ENCODE measurements around the gene PLEKHG3. TPM values are rescaled to one million over a fixed set of nuclear protein-coding genes. Genes with fewer than 3 reads are reported as not detected.

PLEKHG3 gene
- total RNA-seq, 1 experiment from 2014 or later = 75.3 TPM

DNA sequence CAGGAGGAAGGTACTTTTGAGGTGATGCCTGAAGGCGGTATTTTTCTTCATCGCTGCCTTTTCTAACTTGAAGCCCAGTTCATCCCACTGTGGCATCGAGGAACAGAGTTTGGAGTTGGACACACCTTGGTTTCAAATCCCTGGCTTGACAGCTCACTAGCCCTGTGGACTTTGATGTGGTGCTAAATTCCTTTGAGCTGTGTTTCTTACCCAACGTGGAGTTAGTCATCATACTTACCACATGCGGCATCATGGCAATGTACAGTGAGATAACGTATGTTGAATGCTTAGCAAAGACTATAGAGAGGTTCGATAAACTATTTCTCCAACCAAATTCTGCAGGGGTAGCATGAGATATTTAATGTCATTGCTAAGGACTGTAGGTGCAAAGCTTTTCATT, 3.4 kb downstream of the PLEKHG3 start:
- DNase-seq (ENCODE audit: low spot score) = no peak
- peaks cover 16% of the 10 kb centered on the region for H3K36me3 Mint-ChIP-seq
- peaks cover 10% of the 10 kb centered on the region for H3K9me3 Mint-ChIP-seq
- H3K27ac Mint-ChIP-seq = no peak overlapping the region; the same call in 1 of the 2 replicates
- peaks cover 69% of the 10 kb centered on the region for H3K4me1 Mint-ChIP-seq
- H3K4me3 Mint-ChIP-seq = peak overlapping the region; percentile 84
- no peak for ATAC-seq
- H3K27me3 Mint-ChIP-seq (ENCODE audit: low read depth) = peaks cover 3% of the 10 kb centered on the region
- no peak for TF ChIP-seq SP1 (CRISPR knock-in tag; conservative IDR thresholded peaks at IDR 0.05)
- no peak for TF ChIP-seq CDX4 (CRISPR knock-in tag; IDR thresholded peaks at IDR 0.05; ENCODE audit: borderline replicate concordance)
- TF ChIP-seq EMX1 (CRISPR knock-in tag; IDR thresholded peaks at IDR 0.05) = no peak
- TF ChIP-seq CREB1 (CRISPR knock-in tag; IDR thresholded peaks at IDR 0.05) = no peak
- TF ChIP-seq TEAD1 (CRISPR knock-in tag; IDR thresholded peaks at IDR 0.05) = no peak
- no peak for TF ChIP-seq ATF1 (CRISPR knock-in tag; IDR thresholded peaks at IDR 0.05)
- TF ChIP-seq SMAD4 (CRISPR knock-in tag; IDR thresholded peaks at IDR 0.05) = no peak
- no peak for TF ChIP-seq PREB (CRISPR knock-in tag; IDR thresholded peaks at IDR 0.05; ENCODE audit: borderline replicate concordance)
- no peak for TF ChIP-seq JUN (CRISPR knock-in tag; IDR thresholded peaks at IDR 0.05)
- TF ChIP-seq TEAD4 (CRISPR knock-in tag; IDR thresholded peaks at IDR 0.05) = no peak
- TF ChIP-seq ZNF317 (CRISPR knock-in tag; IDR thresholded peaks at IDR 0.05; ENCODE audit: borderline replicate concordance, low read depth) = no peak
- TF ChIP-seq, protein P1, sequence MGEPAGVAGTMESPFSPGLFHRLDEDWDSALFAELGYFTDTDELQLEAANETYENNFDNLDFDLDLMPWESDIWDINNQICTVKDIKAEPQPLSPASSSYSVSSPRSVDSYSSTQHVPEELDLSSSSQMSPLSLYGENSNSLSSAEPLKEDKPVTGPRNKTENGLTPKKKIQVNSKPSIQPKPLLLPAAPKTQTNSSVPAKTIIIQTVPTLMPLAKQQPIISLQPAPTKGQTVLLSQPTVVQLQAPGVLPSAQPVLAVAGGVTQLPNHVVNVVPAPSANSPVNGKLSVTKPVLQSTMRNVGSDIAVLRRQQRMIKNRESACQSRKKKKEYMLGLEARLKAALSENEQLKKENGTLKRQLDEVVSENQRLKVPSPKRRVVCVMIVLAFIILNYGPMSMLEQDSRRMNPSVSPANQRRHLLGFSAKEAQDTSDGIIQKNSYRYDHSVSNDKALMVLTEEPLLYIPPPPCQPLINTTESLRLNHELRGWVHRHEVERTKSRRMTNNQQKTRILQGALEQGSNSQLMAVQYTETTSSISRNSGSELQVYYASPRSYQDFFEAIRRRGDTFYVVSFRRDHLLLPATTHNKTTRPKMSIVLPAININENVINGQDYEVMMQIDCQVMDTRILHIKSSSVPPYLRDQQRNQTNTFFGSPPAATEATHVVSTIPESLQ (CRISPR knock-in tag; IDR thresholded peaks at IDR 0.05) = no peak
- TF ChIP-seq ZNF512 (CRISPR knock-in tag; IDR thresholded peaks at IDR 0.05; ENCODE audit: borderline replicate concordance) = no peak
- TF ChIP-seq RORB (CRISPR knock-in tag; IDR thresholded peaks at IDR 0.05) = no peak
- no peak for TF ChIP-seq E2F1 (CRISPR knock-in tag; IDR thresholded peaks at IDR 0.05)
- no peak for TF ChIP-seq ZNF416 (CRISPR knock-in tag; IDR thresholded peaks at IDR 0.05)
- ChIA-PET CTCF (interaction anchor here (1.0 to 5.9 kb wide), 9 partner anchors 9 to 197 kb away, joined by 3 to 40 read pairs (median 6); no protein-coding TSS in a partner anchor), POLR2A (interaction anchor here (1.1 to 6.7 kb wide), 3 partner anchors 9 to 23 kb away, joined by 3 to 52 read pairs (median 4); no protein-coding TSS in a partner anchor)

DNA sequence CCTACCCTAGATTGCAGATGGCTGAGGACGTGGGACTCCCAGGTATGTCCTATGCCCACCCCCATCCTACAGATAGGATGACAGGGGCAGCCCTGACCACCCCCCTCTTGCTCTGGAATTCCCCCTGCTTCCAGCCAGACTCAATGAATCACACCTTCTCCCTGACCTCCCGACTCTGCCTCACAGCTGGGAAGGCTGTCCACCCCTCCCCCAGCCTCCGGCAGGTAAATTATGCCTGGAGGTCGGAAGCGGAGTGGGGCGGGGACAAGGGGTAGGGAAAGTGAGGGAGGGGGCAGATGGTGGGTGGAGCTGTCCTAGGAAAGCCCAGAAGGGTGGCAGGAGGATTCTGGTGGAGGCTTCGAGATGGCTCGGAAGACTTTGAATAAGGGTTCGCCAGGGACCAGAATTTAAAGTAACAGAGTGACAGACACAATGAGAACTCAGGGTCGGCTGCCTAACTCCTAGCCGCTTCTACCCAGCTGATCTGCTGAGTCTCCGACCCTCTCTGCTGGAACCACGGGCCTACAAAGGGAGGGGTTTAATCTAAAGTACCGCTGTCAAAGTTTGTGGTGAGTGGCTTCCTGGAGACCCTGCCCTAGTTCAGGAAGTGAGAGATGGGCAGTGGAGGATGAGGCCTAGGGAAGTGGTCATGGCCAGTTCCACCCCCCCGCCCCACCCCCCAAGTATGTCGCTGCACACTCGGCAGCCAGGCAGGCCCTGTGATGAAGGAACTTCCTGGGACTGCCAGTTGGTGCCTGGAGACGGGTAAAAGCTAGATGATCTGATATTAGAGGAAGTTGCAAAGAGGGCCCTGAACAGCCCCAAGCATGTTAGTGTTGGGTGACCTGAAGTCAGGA, 4.2 kb downstream of the PLEKHG3 start:
- H3K9me3 Mint-ChIP-seq = peaks cover 17% of the 10 kb centered on the region
- peaks cover 65% of the 10 kb centered on the region for H3K4me1 Mint-ChIP-seq
- CTCF ChIA-PET = interaction anchor here (1.0 to 5.9 kb wide), 6 partner anchors 8 to 197 kb away, joined by 4 to 40 read pairs (median 6); no protein-coding TSS in a partner anchor
- peak overlapping the region; percentile 2 for H3K27ac Mint-ChIP-seq
- peaks cover 10% of the 10 kb centered on the region for H3K27me3 Mint-ChIP-seq (ENCODE audit: low read depth)
- POLR2A ChIA-PET = interaction anchor here (0.5 to 6.7 kb wide), 6 partner anchors 8 to 168 kb away, joined by 3 to 52 read pairs (median 4); partner anchors contain the start of gene HSPA2
- H3K4me3 Mint-ChIP-seq = peak overlapping the region; percentile 84
- DNase-seq (ENCODE audit: low spot score) (peak; percentile 94), ATAC-seq (peak; percentile 68)
- peaks cover 23% of the 10 kb centered on the region for H3K36me3 Mint-ChIP-seq
- TF ChIP-seq JUN (CRISPR knock-in tag; IDR thresholded peaks at IDR 0.05) = no peak
- TF ChIP-seq FOXP4 (CRISPR knock-in tag; IDR thresholded peaks at IDR 0.05) = peak; percentile 93
- TF ChIP-seq, protein P2, sequence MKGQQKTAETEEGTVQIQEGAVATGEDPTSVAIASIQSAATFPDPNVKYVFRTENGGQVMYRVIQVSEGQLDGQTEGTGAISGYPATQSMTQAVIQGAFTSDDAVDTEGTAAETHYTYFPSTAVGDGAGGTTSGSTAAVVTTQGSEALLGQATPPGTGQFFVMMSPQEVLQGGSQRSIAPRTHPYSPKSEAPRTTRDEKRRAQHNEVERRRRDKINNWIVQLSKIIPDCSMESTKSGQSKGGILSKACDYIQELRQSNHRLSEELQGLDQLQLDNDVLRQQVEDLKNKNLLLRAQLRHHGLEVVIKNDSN (CRISPR knock-in tag; IDR thresholded peaks at IDR 0.05) = no peak; the same call in 1 of the 2 replicates
- TF ChIP-seq TEAD1 (CRISPR knock-in tag; IDR thresholded peaks at IDR 0.05) = peak; percentile 96
- TF ChIP-seq, protein P3, sequence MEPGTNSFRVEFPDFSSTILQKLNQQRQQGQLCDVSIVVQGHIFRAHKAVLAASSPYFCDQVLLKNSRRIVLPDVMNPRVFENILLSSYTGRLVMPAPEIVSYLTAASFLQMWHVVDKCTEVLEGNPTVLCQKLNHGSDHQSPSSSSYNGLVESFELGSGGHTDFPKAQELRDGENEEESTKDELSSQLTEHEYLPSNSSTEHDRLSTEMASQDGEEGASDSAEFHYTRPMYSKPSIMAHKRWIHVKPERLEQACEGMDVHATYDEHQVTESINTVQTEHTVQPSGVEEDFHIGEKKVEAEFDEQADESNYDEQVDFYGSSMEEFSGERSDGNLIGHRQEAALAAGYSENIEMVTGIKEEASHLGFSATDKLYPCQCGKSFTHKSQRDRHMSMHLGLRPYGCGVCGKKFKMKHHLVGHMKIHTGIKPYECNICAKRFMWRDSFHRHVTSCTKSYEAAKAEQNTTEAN (CRISPR knock-in tag; IDR thresholded peaks at IDR 0.05) = 0 out of 2 replicates have a peak, but pooled peaks have one; percentile 75
- TF ChIP-seq NFE2L1 (CRISPR knock-in tag; IDR thresholded peaks at IDR 0.05) = 0 out of 2 replicates have a peak, but pooled peaks have one; percentile 64
- TF ChIP-seq ETV6 (CRISPR knock-in tag; IDR thresholded peaks at IDR 0.05) = peak; percentile 97
- peak; percentile 43; the same call in 1 of the 2 replicates for TF ChIP-seq TP53 (CRISPR knock-in tag; IDR thresholded peaks at IDR 0.05)
- no peak for TF ChIP-seq OVOL2 (CRISPR knock-in tag; IDR thresholded peaks at IDR 0.05; ENCODE audit: borderline replicate concordance)

Data from WTC11 (cell line).